Motor neuron (in vitro differentiated cells): ENCODE results near the gene LCNL1. TPM values are rescaled to one million over a fixed set of nuclear protein-coding genes. Genes with fewer than 3 reads are reported as not detected.

Experiments
- ATAC-seq, 8 experiments: fragments of 200-7000 bp; cut with Tn5 transposase; replicated peaks in 6 of 8; 2 replicates each; pipeline ENCODE4 v1.8.0; 2021; ENCODE audit warnings: mild to moderate bottlenecking in 8 of 8, moderate library complexity in 8 of 8
- H3K27ac ChIP-seq, 2 donors: fragments of 250-450 bp; sonication (Bioruptor Pico); 2 replicates each; pipeline ENCODE4 v1.9.0; 2021; ENCODE audit warnings: antibody characterized with exemption in 2 of 2, mild to moderate bottlenecking in 2 of 2, moderate library complexity in 1 of 2
- H3K4me1 ChIP-seq, 2 donors: fragments of 250-450 bp; sonication (Bioruptor Pico); replicated peaks in 1 of 2; 2 replicates each; pipeline ENCODE4 v1.6.1; 2021; ENCODE audit warnings: antibody characterized with exemption in 2 of 2, mild to moderate bottlenecking in 2 of 2, moderate library complexity in 1 of 2
- H3K4me3 ChIP-seq, 5 donors: fragments of 250-450 bp; sonication (Bioruptor Pico); 2 replicates each; pipeline ENCODE4 v1.9.0; 2021; ENCODE audit warnings: antibody characterized with exemption in 5 of 5, mild to moderate bottlenecking in 5 of 5, moderate library complexity in 4 of 5
- WGBS, 10 experiments: fragments of 450-650 bp; shearing (Covaris generic); methylation state at CpG; one replicate each; pipeline ENCODE4 v1.0.0; 2022; 5-methylcytosine and 5-hydroxymethylcytosine counted together
- in situ Hi-C, 9 experiments: fragments of 400-800 bp; cut with MboI; loops; one replicate each; pipeline ENCODE4 v1.15.0; 2021; ENCODE audit warnings: low sequenced_read_pairs in 9 of 9, low pct_unique_long_range_greater_than_20kb in 2 of 9; ENCODE audit not compliant: unreplicated experiment in 9 of 9
- total RNA-seq, 8 experiments: library from RNA; unstranded; fragments of 300-600 nt; gene quantifications; 2 replicates each; pipeline versions ENCODE4 v1.2.3 to v1.2.4, GENCODE V29; 2022

The LCNL1 gene
- total RNA-seq, 8 experiments from 2014 or later, result 0.11 to 1.3 (median 0.73) TPM

GRCh38 chr9:136943291-136944211, 39.2 kb upstream of the LCNL1 start:
- ATAC-seq, result peak in 6 of 8 experiments; percentile 2 to 41 (median 12)
- Histone ChIP-seq H3K27ac (peak overlapping the region; percentile 73 to 92), H3K4me1 (peaks cover 3 to 17% of the 10 kb centered on the region in 2 donors), H3K4me3 (peak overlapping the region; percentile 62 to 90 (median 81))
- WGBS, 10 experiments, result 30 to 46% methylated on average over 2 to 4 of the region's 61 CpGs; no CpG with 5 or more reads in 8 of the 10 experiments
- in situ Hi-C loops, result no loop called here

- Histone ChIP-seq H3K4me1 (peaks cover 6 to 21% of the 10 kb centered on the region in 2 donors), H3K4me3 (peak overlapping the region; percentile 62 to 90 (median 81)), H3K27ac (peak overlapping the region; percentile 73 to 92)
- WGBS, 10 experiments, result no CpG with 5 or more reads among the region's 45 CpGs
- peak; percentile 58 to 79 (median 64) for ATAC-seq
- in situ Hi-C loops, result no loop called here
Observed at GRCh38 chr9:136944212-136944518, 38.6 kb upstream of the LCNL1 start.

GRCh38 chr9:136944519-136945332, 38.1 kb upstream of the LCNL1 start, which contains the start of the genes C8G and FBXW5:
Gene C8G (plus strand): TSS chr9:136945243. CDS start chr9:136945321, 78 bp downstream.
Gene FBXW5 (minus strand): TSS chr9:136944738. CDS start chr9:136944083, 655 bp downstream.
- Histone ChIP-seq H3K4me1 (peaks cover 8 to 23% of the 10 kb centered on the region in 2 donors), H3K27ac (peak within 1 kb of the TSS; percentile 73 to 92), H3K4me3 (peak within 1 kb of the TSS; percentile 62 to 90 (median 81))
- in situ Hi-C loops, result no loop called here
- 0 to 100% (median 30%) methylated on average over 1 to 8 of the region's 74 CpGs; no CpG with 5 or more reads in 5 of the 10 experiments for WGBS, 10 experiments
- peak; percentile 54 to 85 (median 76) for ATAC-seq

GRCh38 chr9:136945333-136946227, 37.2 kb upstream of the LCNL1 start:
- in situ Hi-C loops, result no loop called here
- Histone ChIP-seq H3K4me3 (no peak overlapping the region), H3K27ac (no peak overlapping the region), H3K4me1 (peaks cover 11 to 28% of the 10 kb centered on the region in 2 donors)
- no peak for ATAC-seq
- WGBS, 10 experiments, result 80% methylated on average over 6 of the region's 30 CpGs; no CpG with 5 or more reads in 9 of the 10 experiments

- no peak for ATAC-seq
- no peak overlapping the region for H3K4me3 ChIP-seq
- in situ Hi-C loops, result no loop called here
- H3K4me1 ChIP-seq, result peaks cover 13 to 31% of the 10 kb centered on the region in 2 donors
- WGBS, 10 experiments, result 40 to 76% (median 59%) methylated on average over 2 to 5 of the region's 27 CpGs; no CpG with 5 or more reads in 7 of the 10 experiments
- no peak overlapping the region for H3K27ac ChIP-seq
Observed at GRCh38 chr9:136946228-136947027, 36.4 kb upstream of the LCNL1 start.

- WGBS, 10 experiments, result 40 to 100% (median 70%) methylated on average over 1 to 2 of the region's 26 CpGs; no CpG with 5 or more reads in 7 of the 10 experiments
- in situ Hi-C loops, result no loop called here
- H3K4me1 ChIP-seq, result peaks cover 21 to 38% of the 10 kb centered on the region in 2 donors
- no peak overlapping the region for H3K27ac ChIP-seq
- no peak overlapping the region for H3K4me3 ChIP-seq
- ATAC-seq, result no peak
Observed at GRCh38 chr9:136947028-136947891, 35.5 kb upstream of the LCNL1 start.

- ATAC-seq, result peak in 2 of 8 experiments; percentile 12 to 15
- Histone ChIP-seq H3K4me3 (no peak overlapping the region), H3K27ac (no peak overlapping the region), H3K4me1 (peaks cover 26 to 41% of the 10 kb centered on the region in 2 donors)
- in situ Hi-C loops, result no loop called here
- WGBS, 10 experiments, result 7 to 100% (median 80%) methylated on average over 1 to 3 of the region's 15 CpGs; no CpG with 5 or more reads in 3 of the 10 experiments
Observed at GRCh38 chr9:136947955-136948510, 34.8 kb upstream of the LCNL1 start.

GRCh38 chr9:136949239-136949816, 33.5 kb upstream of the LCNL1 start:
- Histone ChIP-seq H3K4me3 (peak overlapping the region; percentile 42 to 66 (median 61)), H3K4me1 (peaks cover 23 to 34% of the 10 kb centered on the region in 2 donors), H3K27ac (peak overlapping the region; percentile 91)
- no CpG with 5 or more reads among the region's 22 CpGs for WGBS, 10 experiments
- peak in 3 of 8 experiments; percentile 2 to 24 (median 9) for ATAC-seq
- in situ Hi-C loops, result no loop called here

- H3K27ac ChIP-seq, result peak overlapping the region; percentile 91
- H3K4me3 ChIP-seq, result peak overlapping the region; percentile 42 to 66 (median 61)
- peaks cover 23 to 32% of the 10 kb centered on the region in 2 donors for H3K4me1 ChIP-seq
- 22% methylated on average over 3 of the region's 63 CpGs; no CpG with 5 or more reads in 9 of the 10 experiments for WGBS, 10 experiments
- peak; percentile 63 to 90 (median 84) for ATAC-seq
- in situ Hi-C loops, result no loop called here
Observed at GRCh38 chr9:136949817-136950655, 32.8 kb upstream of the LCNL1 start.
